AG09309 (cell line): ENCODE data around the gene CLEC2L.
A peak's percentile ranks its signal among the peaks of the same experiment; 100 is the strongest.

Experiments
- DNase-seq: peaks from one replicate; pipeline ENCODE4 v3.0.0-alpha.2; 2010; ENCODE audit warnings: low read depth
- H3K4me3 ChIP-seq: 2 replicates; pipeline ENCODE4 v1.5.1; 2011; ENCODE audit warnings: mild to moderate bottlenecking, low read depth, low read length, moderate library complexity; ENCODE audit not compliant: control insufficient read depth
- CTCF ChIP-seq: IDR thresholded peaks from 2 replicates; pipeline ENCODE4 v1.5.1; 2011; ENCODE audit warnings: mild to moderate bottlenecking, low read depth, low read length, inconsistent platforms; ENCODE audit not compliant: insufficient read depth, control insufficient read depth; ENCODE audit errors: missing control alignments

The CLEC2L gene

DNA sequence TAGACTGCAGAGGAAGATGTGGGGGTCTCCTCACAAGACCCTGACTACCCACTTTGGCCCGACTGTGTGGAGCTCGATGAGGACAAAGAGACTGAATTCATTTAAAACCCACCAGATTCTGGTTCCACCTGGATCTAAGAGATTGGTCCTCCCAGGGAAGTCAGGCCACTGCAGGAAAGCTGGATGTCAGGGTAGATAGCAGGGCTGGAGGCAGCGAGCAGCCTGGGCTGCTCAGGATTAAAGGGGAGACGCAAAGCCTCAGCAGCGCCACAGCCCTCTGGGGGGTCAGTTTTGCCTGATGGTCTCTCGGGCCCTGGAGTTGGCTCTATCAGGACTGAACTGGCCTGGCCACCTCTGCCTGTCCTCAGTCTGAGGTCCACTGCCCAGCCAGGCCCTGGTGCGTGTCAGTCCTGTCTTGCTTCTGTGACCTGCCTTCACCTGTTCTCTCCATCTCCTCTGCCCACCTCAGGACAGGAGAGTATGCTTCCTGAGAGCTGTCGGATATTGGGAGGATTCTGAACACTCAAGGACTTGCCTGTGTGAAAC is 27.8 kb upstream of the CLEC2L start:
- no peak for DNase-seq
- no peak overlapping the region for H3K4me3 ChIP-seq
- TF ChIP-seq CTCF, result no peak

GRCh38 chr7:139496528-139496927 is 27.0 kb upstream of the CLEC2L start:
- DNase-seq, result no peak
- H3K4me3 ChIP-seq, result no peak overlapping the region
- no peak for TF ChIP-seq CTCF

GRCh38 chr7:139500770-139501138 is 22.7 kb upstream of the CLEC2L start:
- no peak for TF ChIP-seq CTCF
- DNase-seq, result no peak
- no peak overlapping the region for H3K4me3 ChIP-seq

DNA sequence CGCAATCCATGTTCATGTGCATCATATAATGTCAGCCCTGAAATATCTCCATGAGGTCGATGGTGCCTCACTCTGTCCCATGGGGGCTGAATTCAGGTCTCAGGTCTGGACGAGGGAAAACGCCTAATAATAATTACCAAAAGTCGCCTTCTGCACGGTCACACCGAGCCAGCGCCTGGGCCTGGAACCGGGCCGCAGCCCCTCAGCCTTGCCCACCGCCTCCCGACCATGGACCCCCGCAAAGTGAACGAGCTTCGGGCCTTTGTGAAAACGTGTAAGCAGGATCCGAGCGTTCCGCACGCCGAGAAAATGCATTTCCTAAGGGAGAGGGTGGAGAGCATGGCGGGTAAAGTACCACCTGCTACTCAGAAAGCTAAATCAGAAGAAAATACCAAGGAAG is 21.3 kb upstream of the CLEC2L start:
- no peak for DNase-seq
- H3K4me3 ChIP-seq, result no peak overlapping the region
- TF ChIP-seq CTCF, result no peak

DNA sequence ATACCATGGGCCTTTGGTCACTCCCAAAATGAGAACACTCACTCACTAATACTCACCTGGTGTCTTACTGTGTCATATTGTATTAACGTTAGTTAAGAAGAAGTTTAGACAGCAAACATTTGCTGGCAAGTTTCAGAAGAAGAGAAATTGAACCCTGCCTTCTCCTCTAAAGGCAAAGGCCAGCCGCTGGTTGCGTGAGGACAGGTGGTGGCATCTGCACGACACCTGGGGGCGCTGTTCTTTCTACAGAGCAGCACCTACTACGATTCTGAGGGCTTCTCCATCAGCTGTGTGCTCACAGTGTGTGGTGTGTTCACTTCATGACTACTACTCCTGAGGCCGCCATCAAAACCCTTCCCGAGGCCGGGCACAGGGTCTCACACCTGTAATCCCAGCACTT is 17.9 kb upstream of the CLEC2L start:
- DNase-seq, result no peak
- H3K4me3 ChIP-seq, result no peak overlapping the region

DNA sequence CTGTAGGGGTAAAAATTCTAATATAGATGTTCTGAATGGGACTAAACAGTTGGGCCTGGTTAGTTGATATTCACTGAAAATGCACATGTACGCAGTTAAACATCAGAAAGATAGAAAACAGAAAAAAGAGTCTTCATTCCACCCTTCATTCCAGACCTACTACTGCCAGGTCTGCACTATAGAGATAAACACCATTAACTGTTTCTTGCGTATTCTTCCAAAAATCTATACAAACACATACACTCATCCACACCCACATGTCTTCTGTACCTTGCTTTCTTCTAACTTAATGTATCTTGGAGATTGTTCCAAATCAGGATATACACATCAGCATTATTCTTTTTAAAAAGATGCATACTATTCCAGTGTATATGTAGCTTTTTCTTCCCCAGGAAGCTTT is 13.9 kb upstream of the CLEC2L start:
- H3K4me3 ChIP-seq, result no peak overlapping the region
- no peak for DNase-seq
- no peak for TF ChIP-seq CTCF

More for the DNA sequence above, 17.9 kb upstream of the CLEC2L start:
- TF ChIP-seq CTCF, result peak; percentile 29

- H3K4me3 ChIP-seq, result no peak overlapping the region
- DNase-seq, result no peak
- TF ChIP-seq CTCF, result no peak
These were observed 12.2 kb upstream of the CLEC2L start for GRCh38 chr7:139511315-139511714.
